ENCODE measurements around the gene CLEC4E. TPM values are rescaled to one million over a fixed set of nuclear protein-coding genes. Genes with fewer than 3 reads are reported as not detected.
A peak's percentile ranks its signal among the peaks of the same experiment; 100 is the strongest.

Gene CLEC4E
- polyA plus RNA-seq, 3 donors = 50.8 to 218 (median 126) TPM

DNA sequence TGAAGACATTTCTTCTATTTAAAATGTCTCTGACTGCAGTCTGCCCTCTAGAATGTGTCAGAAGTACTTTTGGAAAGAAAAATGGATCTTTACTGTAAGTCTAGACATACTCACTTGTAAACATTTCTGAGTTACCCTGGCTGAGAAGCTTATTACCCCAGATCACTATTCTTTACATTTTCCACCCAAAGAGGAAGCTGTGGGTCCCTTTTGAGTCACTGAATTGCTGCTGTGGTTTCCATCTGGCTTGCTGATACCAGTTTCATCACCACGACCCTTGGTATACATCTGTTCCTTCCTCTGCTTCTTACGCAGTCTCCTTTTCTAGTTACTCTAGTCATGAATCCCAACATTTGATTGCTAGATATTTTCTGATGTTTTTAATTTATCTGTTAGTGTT lies 47.6 kb downstream of the CLEC4E start:
- peak; percentile 90 to 97 (median 94) for DNase-seq
- Mint-ChIP-seq H3K27ac (peak overlapping the region; percentile 85 to 93 (median 90)), H3K9me3 (peaks cover 2 to 15% (median 7%) of the 10 kb centered on the region in 7 donors), H3K4me1 (peaks cover 65% of the 10 kb centered on the region), H3K36me3 (peaks cover 7 to 30% of the 10 kb centered on the region in 2 donors), H3K27me3 (ENCODE audit: low read depth in 3 of 3) (peaks cover 13 to 19% (median 17%) of the 10 kb centered on the region in 3 donors), H3K4me3 (peak overlapping the region in 1 of 2 donors; percentile 55)
- Histone ChIP-seq H3K4me1 (ENCODE audit: control insufficient read depth in 1 of 2, insufficient read depth in 2 of 2, low read length in 2 of 2) (peaks cover 52 to 65% of the 10 kb centered on the region in 2 donors), H3K4me3 (replicated peaks in 1 of 3; ENCODE audit: low read depth in 2 of 3, low read length in 3 of 3) (peak overlapping the region in 1 of 3 experiments; percentile 41), H3K9me3 (replicated peaks in 1 of 2; ENCODE audit: control insufficient read depth in 1 of 2, insufficient read depth in 1 of 2, low read length in 2 of 2) (peaks cover 0 to 4% of the 10 kb centered on the region in 2 donors), H2AFZ (ENCODE audit: insufficient read depth, low read depth, low read length, poor library complexity, severe bottlenecking) (no peak overlapping the region), H3K79me2 (ENCODE audit: insufficient read depth, low read length) (no peaks in the 10 kb centered on the region), H3K4me2 (replicated peaks; ENCODE audit: extremely low read depth, low read length, poor library complexity, severe bottlenecking) (peak overlapping the region; percentile 45), H3K9ac (ENCODE audit: insufficient read depth, low read length, poor library complexity, severe bottlenecking) (no peak overlapping the region), H3K36me3 (replicated peaks in 1 of 2; ENCODE audit: control insufficient read depth in 1 of 2, insufficient read depth in 2 of 2, low read length in 2 of 2) (no peaks in the 10 kb centered on the region), H3K27me3 (ENCODE audit: control insufficient read depth in 2 of 2, insufficient read depth in 2 of 2, low read length in 2 of 2) (peaks cover 4 to 5% of the 10 kb centered on the region in 2 donors), H4K20me1 (ENCODE audit: insufficient read depth, low read length) (no peaks in the 10 kb centered on the region), H3K27ac (ENCODE audit: low read depth in 1 of 2, low read length in 2 of 2) (peak overlapping the region in 1 of 2 donors; percentile 78)
- intact Hi-C loops (cut with micrococcal nuclease) = no loop called here
- TF ChIP-seq, protein P1, sequence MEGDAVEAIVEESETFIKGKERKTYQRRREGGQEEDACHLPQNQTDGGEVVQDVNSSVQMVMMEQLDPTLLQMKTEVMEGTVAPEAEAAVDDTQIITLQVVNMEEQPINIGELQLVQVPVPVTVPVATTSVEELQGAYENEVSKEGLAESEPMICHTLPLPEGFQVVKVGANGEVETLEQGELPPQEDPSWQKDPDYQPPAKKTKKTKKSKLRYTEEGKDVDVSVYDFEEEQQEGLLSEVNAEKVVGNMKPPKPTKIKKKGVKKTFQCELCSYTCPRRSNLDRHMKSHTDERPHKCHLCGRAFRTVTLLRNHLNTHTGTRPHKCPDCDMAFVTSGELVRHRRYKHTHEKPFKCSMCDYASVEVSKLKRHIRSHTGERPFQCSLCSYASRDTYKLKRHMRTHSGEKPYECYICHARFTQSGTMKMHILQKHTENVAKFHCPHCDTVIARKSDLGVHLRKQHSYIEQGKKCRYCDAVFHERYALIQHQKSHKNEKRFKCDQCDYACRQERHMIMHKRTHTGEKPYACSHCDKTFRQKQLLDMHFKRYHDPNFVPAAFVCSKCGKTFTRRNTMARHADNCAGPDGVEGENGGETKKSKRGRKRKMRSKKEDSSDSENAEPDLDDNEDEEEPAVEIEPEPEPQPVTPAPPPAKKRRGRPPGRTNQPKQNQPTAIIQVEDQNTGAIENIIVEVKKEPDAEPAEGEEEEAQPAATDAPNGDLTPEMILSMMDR (IDR thresholded peaks at IDR 0.05) = no peak
- WGBS (ENCODE audit: insufficient coverage) = no CpG with 5 or more reads among the region's 2 CpGs

- H3K27me3 Mint-ChIP-seq (ENCODE audit: low read depth in 3 of 3) = peaks cover 10 to 17% (median 14%) of the 10 kb centered on the region in 3 donors
- Histone ChIP-seq H3K9me3 (replicated peaks in 1 of 2; ENCODE audit: control insufficient read depth in 1 of 2, insufficient read depth in 1 of 2, low read length in 2 of 2) (peaks cover 0 to 12% of the 10 kb centered on the region in 2 donors), H3K4me2 (replicated peaks; ENCODE audit: extremely low read depth, low read length, poor library complexity, severe bottlenecking) (peak overlapping the region; percentile 42), H4K20me1 (ENCODE audit: insufficient read depth, low read length) (no peaks in the 10 kb centered on the region), H3K27ac (ENCODE audit: low read depth in 1 of 2, low read length in 2 of 2) (peak overlapping the region; percentile 47 to 78), H3K4me1 (ENCODE audit: control insufficient read depth in 1 of 2, insufficient read depth in 2 of 2, low read length in 2 of 2) (peaks cover 52 to 65% of the 10 kb centered on the region in 2 donors), H3K4me3 (replicated peaks in 1 of 3; ENCODE audit: low read depth in 2 of 3, low read length in 3 of 3) (peak overlapping the region in 1 of 3 experiments; percentile 41), H3K9ac (ENCODE audit: insufficient read depth, low read length, poor library complexity, severe bottlenecking) (no peak overlapping the region), H3K36me3 (replicated peaks in 1 of 2; ENCODE audit: control insufficient read depth in 1 of 2, insufficient read depth in 2 of 2, low read length in 2 of 2) (no peaks in the 10 kb centered on the region), H3K27me3 (ENCODE audit: control insufficient read depth in 2 of 2, insufficient read depth in 2 of 2, low read length in 2 of 2) (peaks cover 3 to 7% of the 10 kb centered on the region in 2 donors), H2AFZ (ENCODE audit: insufficient read depth, low read depth, low read length, poor library complexity, severe bottlenecking) (no peak overlapping the region), H3K79me2 (ENCODE audit: insufficient read depth, low read length) (no peaks in the 10 kb centered on the region)
- H3K36me3 Mint-ChIP-seq = peaks cover 11 to 25% of the 10 kb centered on the region in 2 donors
- DNase-seq = peak in 2 of 3 donors; percentile 29 to 46
- peak overlapping the region in 1 of 2 donors; percentile 50 for H3K4me3 Mint-ChIP-seq
- H3K9me3 Mint-ChIP-seq = peaks cover 2 to 25% (median 15%) of the 10 kb centered on the region in 7 donors
- intact Hi-C loops (cut with micrococcal nuclease) = no loop called here
- 29% methylated on average over 2 of the region's 5 CpGs for WGBS (ENCODE audit: insufficient coverage)
- H3K27ac Mint-ChIP-seq = peak overlapping the region; percentile 85 to 93 (median 90)
- TF ChIP-seq, protein P1 (IDR thresholded peaks at IDR 0.05) = no peak
- peaks cover 63% of the 10 kb centered on the region for H3K4me1 Mint-ChIP-seq
These were observed 48.8 kb downstream of the CLEC4E start for GRCh38 chr12:8491646-8492530.

Small RNAs within 50 kb of the gene (small RNA-seq; reads per million reads assigned to genes)
- gene RNU6-275P (ENCODE audit: insufficient read length, low read depth) = not detected

Other genes starting within 250 kb of the CLEC4E start
- gene CLEC6A, start 84.9 kb downstream of the CLEC4E start, polyA plus RNA-seq = 1 to 10 TPM; 3.2 to 6.3 (median 3.4) TPM
- 10 to 100 TPM; 15.6 to 56.2 (median 35.4) TPM for gene CLEC4D, start 27.4 kb downstream of the CLEC4E start, polyA plus RNA-seq
- gene AICDA, start 72.0 kb upstream of the CLEC4E start, polyA plus RNA-seq = under 1 TPM in 2 of 3 donors, not detected in 1; 0.13 to 0.15 TPM
- gene MFAP5, start 121.9 kb upstream of the CLEC4E start, polyA plus RNA-seq = not detected
- gene RIMKLB, start 157.1 kb upstream of the CLEC4E start, polyA plus RNA-seq = 1 to 10 TPM; 1.0 to 6.6 (median 1.2) TPM

Measured in CD14-positive monocyte (primary cell).